Thoracic aorta (tissue), 2 donors: ENCODE measurements around the gene TSPAN14. TPM values are rescaled to one million over a fixed set of nuclear protein-coding genes. Genes with fewer than 3 reads are reported as not detected.

Experiments used
- ATAC-seq: fragments of 150-250 bp; one replicate; pipeline ENCODE4 v1.8.0; 2017; ENCODE audit warnings: low read depth; ENCODE audit not compliant: insufficient number of reproducible peaks, low FRiP score
- DNase-seq: peaks from one replicate; pipeline ENCODE4 v3.0.0-alpha.2; 2020; ENCODE audit warnings: low spot score
- H3K27ac ChIP-seq, 2 donors: fragments of 200-600 bp; sonication (generic); 1 replicate in 1 of 2; 2 replicates in 1 of 2; pipeline ENCODE4 v1.5.1; 2016; ENCODE audit warnings: mild to moderate bottlenecking in 2 of 2, moderate library complexity in 2 of 2
- H3K27me3 ChIP-seq: fragments of 200-600 bp; sonication (generic); replicated peaks from 2 replicates; pipeline ENCODE4 v1.6.0; 2016; ENCODE audit warnings: mild to moderate bottlenecking; ENCODE audit not compliant: insufficient read depth
- H3K36me3 ChIP-seq: fragments of 200-600 bp; sonication (generic); one replicate; pipeline ENCODE4 v1.5.1; 2016
- H3K4me1 ChIP-seq, 2 donors: fragments of 200-600 bp; sonication (generic); 1 replicate in 1 of 2; 2 replicates in 1 of 2; pipeline versions ENCODE4 v1.5.1 to v1.6.0; 2016; ENCODE audit warnings: low read depth in 2 of 2, mild to moderate bottlenecking in 1 of 2; ENCODE audit not compliant: control insufficient read depth in 1 of 2
- H3K4me3 ChIP-seq: fragments of 200-600 bp; sonication (generic); 2 replicates; pipeline ENCODE4 v1.5.1; 2016; ENCODE audit warnings: mild to moderate bottlenecking
- H3K9me3 ChIP-seq: fragments of 200-600 bp; sonication (generic); 2 replicates; pipeline ENCODE4 v1.5.1; 2016
- CTCF ChIP-seq: fragments of 200-600 bp; sonication (generic); IDR thresholded peaks from one replicate; pipeline ENCODE4 v1.5.1; 2019; ENCODE audit warnings: antibody characterized with exemption
- total RNA-seq, 2 donors: library from RNA; depleted of rRNA; stranded (reverse); fragments of >200 nt; gene quantifications; one replicate each; pipeline versions ENCODE4 v1.1.0 to v1.2.3, GENCODE V29; 2016

TSPAN14 gene
- total RNA-seq, 2 donors from 2014 or later: 38.2 to 40.1 TPM

- no peak for TF ChIP-seq CTCF
- no peak for DNase-seq
- no peaks in the 10 kb centered on the region for H3K9me3 ChIP-seq
- no peaks in the 10 kb centered on the region for H3K36me3 ChIP-seq
- no peak for ATAC-seq
- no peak overlapping the region for H3K4me3 ChIP-seq
- no peaks in the 10 kb centered on the region for H3K4me1 ChIP-seq
- no peaks in the 10 kb centered on the region for H3K27me3 ChIP-seq
- no peak overlapping the region for H3K27ac ChIP-seq
These were observed 128.3 kb downstream of the TSPAN14 start for GRCh38 chr10:80582286-80582960.

Other genes with a start within 250 kb of the TSPAN14 start
- gene ANXA11, start 248.8 kb upstream of the TSPAN14 start, total RNA-seq: 100 to 1,000 TPM; 130 to 198 TPM
- gene MAT1A, start 164.7 kb upstream of the TSPAN14 start, total RNA-seq: not detected
- not detected for gene DYDC1, start 97.6 kb upstream of the TSPAN14 start, total RNA-seq
- gene DYDC2, start 97.5 kb upstream of the TSPAN14 start, total RNA-seq: not detected
- gene PRXL2A, start 45.8 kb upstream of the TSPAN14 start, total RNA-seq: 10 to 100 TPM; 23.5 to 24.1 TPM
- gene SH2D4B, start 83.6 kb downstream of the TSPAN14 start, total RNA-seq: under 1 TPM in 1 of 2 donors, not detected in 1; 0.92 TPM